DOHH2 (cell line): ENCODE results near the gene BMPER.
"Not testable (repeated sequence)": the region's sequence is repeated elsewhere in the genome, so short reads cannot be mapped to it uniquely, and the experiment has no call there.

ENCODE experiments used
- H3F3A ChIP-seq: fragments of 200-600 bp; sonication (generic), shearing (Covaris generic); 2 replicates; pipeline ENCODE4 v1.6.0; 2016; ENCODE audit warnings: antibody characterized with exemption, mild to moderate bottlenecking; ENCODE audit not compliant: control insufficient read depth, insufficient read depth
- H3K27ac ChIP-seq: fragments of 200-600 bp; sonication (generic); 2 replicates; pipeline ENCODE4 v1.5.1; 2014; ENCODE audit warnings: low read depth, mild to moderate bottlenecking, low read length, moderate library complexity
- H3K27me3 ChIP-seq: fragments of 200-600 bp; sonication (generic); 2 replicates; pipeline ENCODE4 v1.6.1; 2014; ENCODE audit warnings: mild to moderate bottlenecking, low read length, mixed read lengths; ENCODE audit not compliant: control insufficient read depth
- H3K36me3 ChIP-seq: fragments of 200-600 bp; sonication (generic); 2 replicates; pipeline ENCODE4 v1.6.1; 2014; ENCODE audit warnings: mild to moderate bottlenecking, low read length, moderate library complexity, mixed read lengths; ENCODE audit not compliant: control insufficient read depth
- H3K4me1 ChIP-seq: fragments of 200-600 bp; sonication (generic); 2 replicates; pipeline ENCODE4 v1.6.1; 2014; ENCODE audit warnings: mild to moderate bottlenecking, low read length, mixed read lengths; ENCODE audit not compliant: control insufficient read depth
- H3K4me2 ChIP-seq: fragments of 200-600 bp; sonication (generic); 2 replicates; pipeline ENCODE4 v1.6.0; 2014; ENCODE audit warnings: mild to moderate bottlenecking, low read length, moderate library complexity
- H3K4me3 ChIP-seq: fragments of 200-600 bp; sonication (generic); 2 replicates; pipeline ENCODE4 v1.5.1; 2014; ENCODE audit warnings: mild to moderate bottlenecking, low read length, mixed read lengths
- H3K79me2 ChIP-seq: fragments of 200-600 bp; sonication (generic); 2 replicates; pipeline ENCODE4 v1.6.1; 2014; ENCODE audit warnings: mild to moderate bottlenecking, low read length, mixed read lengths; ENCODE audit not compliant: control insufficient read depth
- H3K9me2 ChIP-seq: fragments of 200-600 bp; sonication (generic); replicated peaks from 2 replicates; pipeline ENCODE4 v1.6.1; 2014; ENCODE audit warnings: mild to moderate bottlenecking, low read length, mixed read lengths; ENCODE audit not compliant: control insufficient read depth
- H3K9me3 ChIP-seq: fragments of 200-600 bp; sonication (generic); 2 replicates; pipeline ENCODE4 v1.6.1; 2014; ENCODE audit warnings: antibody characterized with exemption, low read length, mixed read lengths; ENCODE audit not compliant: control insufficient read depth, insufficient read depth
- H4K20me1 ChIP-seq: fragments of 200-600 bp; sonication (generic); 2 replicates; pipeline ENCODE4 v1.6.0; 2014; ENCODE audit warnings: low read depth, mild to moderate bottlenecking, antibody characterized with exemption, low read length, moderate library complexity; ENCODE audit not compliant: control insufficient read depth, insufficient read depth
- CTCF ChIP-seq: fragments of 200-600 bp; sonication (generic); IDR thresholded peaks from one replicate; pipeline ENCODE4 v1.5.1; 2014; ENCODE audit warnings: antibody characterized with exemption, mild to moderate bottlenecking, low read depth, low read length; ENCODE audit not compliant: poor library complexity, severe bottlenecking
- EZH2phosphoT487 ChIP-seq: fragments of 200-600 bp; sonication (generic); IDR thresholded peaks from 2 replicates; pipeline ENCODE4 v1.6.1; 2017; ENCODE audit warnings: borderline replicate concordance, mild to moderate bottlenecking, antibody characterized with exemption, low read length, moderate library complexity, mixed read lengths

Gene BMPER

GRCh38 chr7:34165466-34165865 lies 260.1 kb downstream of the BMPER start:
- Histone ChIP-seq H3K79me2 (no peaks in the 10 kb centered on the region), H3F3A (no peaks in the 10 kb centered on the region), H3K27ac (no peak overlapping the region), H3K9me3 (no peaks in the 10 kb centered on the region), H3K4me1 (no peaks in the 10 kb centered on the region), H3K27me3 (no peaks in the 10 kb centered on the region), H3K4me3 (no peak overlapping the region), H4K20me1 (no peaks in the 10 kb centered on the region), H3K9me2 (no peaks in the 10 kb centered on the region), H3K4me2 (no peak overlapping the region), H3K36me3 (no peaks in the 10 kb centered on the region)
- TF ChIP-seq EZH2phosphoT487 (no peak), CTCF (no peak)

GRCh38 chr7:34165927-34166550 lies 260.7 kb downstream of the BMPER start:
- Histone ChIP-seq H3K36me3 (no peaks in the 10 kb centered on the region), H3K27me3 (no peaks in the 10 kb centered on the region), H3K9me2 (no peaks in the 10 kb centered on the region), H4K20me1 (no peaks in the 10 kb centered on the region), H3K9me3 (no peaks in the 10 kb centered on the region), H3K4me2 (no peak overlapping the region), H3K27ac (no peak overlapping the region), H3K4me1 (no peaks in the 10 kb centered on the region), H3K79me2 (no peaks in the 10 kb centered on the region), H3K4me3 (no peak overlapping the region), H3F3A (no peaks in the 10 kb centered on the region)
- TF ChIP-seq EZH2phosphoT487 (no peak), CTCF (peak; percentile 70)

- H3K79me2 ChIP-seq: no peaks in the 10 kb centered on the region
- H4K20me1 ChIP-seq: no peaks in the 10 kb centered on the region
- H3K4me1 ChIP-seq: no peaks in the 10 kb centered on the region
- H3K36me3 ChIP-seq: no peaks in the 10 kb centered on the region
- H3K27ac ChIP-seq: no peak overlapping the region
- TF ChIP-seq CTCF (no peak), EZH2phosphoT487 (no peak)
- no peak overlapping the region for H3K4me3 ChIP-seq
- H3K27me3 ChIP-seq: no peaks in the 10 kb centered on the region
- H3K4me2 ChIP-seq: no peak overlapping the region
- H3F3A ChIP-seq: no peaks in the 10 kb centered on the region
- H3K9me3 ChIP-seq: no peaks in the 10 kb centered on the region
- H3K9me2 ChIP-seq: no peaks in the 10 kb centered on the region
These were observed 262.7 kb downstream of the BMPER start for GRCh38 chr7:34168013-34168412.

GRCh38 chr7:34174688-34175616 lies 269.6 kb downstream of the BMPER start:
- not testable (repeated sequence) for H3K79me2 ChIP-seq, H3K27me3 ChIP-seq, H3K27ac ChIP-seq, H3K9me2 ChIP-seq, H3K4me3 ChIP-seq, H3K4me1 ChIP-seq, H3K4me2 ChIP-seq, H3K9me3 ChIP-seq, H3F3A ChIP-seq, H4K20me1 ChIP-seq, H3K36me3 ChIP-seq
